ENCODE measurements around the gene ALKBH7. TPM values are rescaled to one million over a fixed set of nuclear protein-coding genes. Genes with fewer than 3 reads are reported as not detected.
"Not testable (repeated sequence)": the region's sequence is repeated elsewhere in the genome, so short reads cannot be mapped to it uniquely, and the experiment has no call there.

Gene ALKBH7
- total RNA-seq, 1 donor from 2014 or later: 45.7 TPM

DNA sequence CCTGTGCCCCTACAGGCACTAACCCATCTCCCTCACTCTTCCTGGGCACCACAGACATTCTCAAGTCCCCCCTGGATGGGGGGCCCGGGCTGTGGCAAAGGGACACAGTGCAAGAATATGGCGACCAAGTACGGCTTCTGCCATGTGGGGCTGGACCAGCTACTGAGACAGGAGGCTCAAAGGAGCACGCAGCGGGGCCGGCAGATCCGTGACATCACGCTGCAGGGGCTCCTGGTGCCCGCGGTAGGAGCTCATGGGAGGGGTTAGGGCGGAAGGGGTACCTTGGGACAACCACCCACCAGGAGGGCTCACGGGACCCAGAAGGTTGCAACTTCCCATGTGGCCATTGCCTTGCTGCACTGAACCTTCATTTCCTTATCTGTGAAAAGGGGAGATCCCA is 23.7 kb downstream of the ALKBH7 start:
- DNase-seq (ENCODE audit: low spot score): no peak

DNA sequence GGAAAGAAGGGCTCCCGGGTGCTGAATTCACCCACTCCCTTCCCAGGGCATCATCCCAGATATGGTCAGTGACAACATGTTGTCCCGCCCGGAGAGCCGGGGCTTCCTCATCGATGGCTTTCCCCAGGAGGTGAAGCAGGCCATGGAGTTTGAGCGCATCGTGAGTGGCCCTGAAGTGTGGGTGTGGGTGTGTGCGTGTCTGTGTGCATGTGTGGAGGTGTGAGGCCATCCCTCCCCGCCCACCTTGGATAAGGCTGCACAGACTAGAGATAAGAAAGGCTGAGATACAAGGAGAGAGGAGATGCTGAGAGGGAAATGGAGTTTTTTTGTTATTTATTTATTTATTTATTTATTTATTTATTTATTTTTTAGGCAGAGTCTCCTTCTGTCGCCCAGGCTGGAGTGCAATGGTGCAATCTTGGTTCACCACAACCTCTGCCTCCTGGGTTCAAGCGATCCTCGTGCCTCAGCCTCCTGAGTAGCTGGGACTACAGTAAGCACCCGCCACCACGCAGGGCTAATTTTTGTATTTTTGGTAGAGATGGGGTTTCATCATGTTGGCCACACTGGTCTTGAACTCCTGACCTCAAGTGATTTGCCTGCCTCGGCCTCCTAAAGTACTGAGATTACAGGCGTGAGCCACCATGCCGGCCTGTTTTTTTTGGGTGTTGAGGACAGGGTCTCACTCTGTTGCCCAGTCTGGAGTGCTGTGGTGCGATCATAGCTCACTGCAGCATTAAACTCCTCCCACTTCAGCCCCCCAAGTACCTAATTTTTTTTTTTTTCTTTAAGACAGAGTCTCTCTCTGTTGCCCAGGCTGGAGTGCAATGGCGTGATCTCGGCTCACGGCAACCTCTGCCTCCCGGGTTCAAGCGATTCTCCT is 27.7 kb downstream of the ALKBH7 start:
- not testable (repeated sequence) for DNase-seq (ENCODE audit: low spot score)

DNA sequence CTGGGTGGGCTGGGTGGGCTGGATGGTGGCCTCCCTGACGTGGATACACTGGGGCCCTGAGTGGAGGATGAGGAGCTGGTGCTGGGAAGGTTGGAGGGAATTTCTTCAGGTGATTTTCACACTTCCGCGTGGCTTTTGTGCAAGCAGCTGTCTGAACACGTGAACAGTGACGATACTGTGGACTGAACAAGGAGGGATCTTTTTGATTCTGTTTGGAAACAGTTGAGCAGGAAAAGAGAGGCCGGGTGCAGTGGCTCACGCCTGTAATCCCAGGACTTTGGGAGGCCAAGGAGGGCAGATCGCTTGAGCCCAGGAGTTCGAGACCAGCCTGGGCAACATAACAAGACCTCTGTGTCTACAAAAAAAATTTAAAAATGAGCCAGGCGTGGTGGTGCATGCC is 29.5 kb downstream of the ALKBH7 start:
- DNase-seq (ENCODE audit: low spot score): no peak

DNA sequence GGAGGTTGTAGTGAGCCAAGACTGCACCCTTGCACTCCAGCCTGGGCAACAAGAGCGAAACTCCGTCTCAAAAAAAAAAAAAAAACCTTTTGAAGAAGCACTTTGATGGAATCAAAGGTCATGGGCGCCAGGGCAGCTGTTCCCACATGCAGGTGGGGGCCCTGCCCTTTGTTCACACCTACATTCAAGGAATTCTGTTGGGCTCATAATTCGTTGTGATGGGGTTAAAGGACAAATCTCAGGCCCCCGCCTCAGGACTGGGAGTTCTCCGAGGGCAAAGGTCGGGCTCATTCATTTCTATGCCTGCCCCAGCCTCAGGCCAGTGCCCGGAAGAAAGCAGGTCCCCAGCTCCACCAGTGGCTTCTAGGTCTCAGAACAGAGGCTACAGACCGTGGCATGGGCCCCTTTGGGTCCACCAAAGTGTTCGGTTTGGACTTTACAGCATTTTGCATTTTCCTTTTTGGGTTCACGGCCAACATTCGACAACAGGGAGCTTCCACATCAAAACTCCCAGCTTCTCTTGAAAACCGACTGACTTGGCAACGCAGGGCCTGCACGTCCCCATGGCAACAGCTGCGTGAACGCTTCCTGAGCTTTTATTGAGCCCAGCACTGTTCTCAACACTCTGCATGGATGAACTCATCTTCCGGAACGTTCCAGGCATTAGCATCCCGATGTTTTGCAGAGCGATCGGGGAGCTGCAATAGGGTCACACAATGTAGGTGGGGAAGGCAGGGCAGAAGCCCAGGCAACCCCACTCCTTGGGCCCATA is 30.4 kb downstream of the ALKBH7 start:
- no peak for DNase-seq (ENCODE audit: low spot score)

DNA sequence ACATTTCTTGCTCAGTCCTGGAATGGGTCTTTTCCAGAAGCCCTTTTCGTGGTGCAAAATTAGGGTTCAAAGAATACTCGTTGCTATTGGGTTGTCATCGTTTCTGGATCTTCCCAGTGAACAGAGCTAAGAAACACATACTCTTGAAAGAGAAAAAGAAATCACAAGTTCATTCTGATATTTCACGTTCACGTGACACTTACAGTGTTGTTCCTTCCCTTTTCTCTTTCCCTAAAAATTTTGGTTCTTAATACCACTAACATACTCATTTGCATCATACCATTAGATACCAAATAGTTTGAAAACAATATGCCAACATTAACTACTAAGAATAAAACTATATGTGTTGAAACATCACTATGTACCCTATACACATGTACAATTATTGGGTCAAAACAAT is 33.8 kb downstream of the ALKBH7 start:
- no peak for DNase-seq (ENCODE audit: low spot score)

DNA sequence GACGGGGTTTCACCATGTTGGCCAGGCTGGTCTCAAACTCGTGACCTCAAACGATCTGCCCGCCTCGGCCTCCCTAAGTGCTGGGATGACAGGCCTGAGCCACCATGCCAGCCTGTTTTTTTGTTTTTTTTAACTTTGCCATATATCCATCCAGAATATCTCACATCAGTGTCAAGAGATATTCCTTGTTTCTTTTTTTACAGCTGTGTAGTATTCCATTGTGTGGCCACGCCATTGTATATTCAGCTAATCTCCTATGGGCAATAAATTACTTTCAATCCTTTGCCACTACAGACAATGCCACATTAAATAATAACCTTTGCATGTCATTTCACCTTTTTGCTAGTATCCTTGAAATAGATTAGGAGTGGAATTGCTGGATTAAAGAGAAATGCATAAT is 36.8 kb downstream of the ALKBH7 start:
- DNase-seq (ENCODE audit: low spot score): no peak

GRCh38 chr19:6412061-6412446 is 39.5 kb downstream of the ALKBH7 start:
- DNase-seq (ENCODE audit: low spot score): no peak

- no peak for DNase-seq (ENCODE audit: low spot score)
Measured at GRCh38 chr19:6412447-6413091, 40.0 kb downstream of the ALKBH7 start.

GRCh38 chr19:6413291-6413690 is 40.7 kb downstream of the ALKBH7 start:
- no peak for DNase-seq (ENCODE audit: low spot score)

DNA sequence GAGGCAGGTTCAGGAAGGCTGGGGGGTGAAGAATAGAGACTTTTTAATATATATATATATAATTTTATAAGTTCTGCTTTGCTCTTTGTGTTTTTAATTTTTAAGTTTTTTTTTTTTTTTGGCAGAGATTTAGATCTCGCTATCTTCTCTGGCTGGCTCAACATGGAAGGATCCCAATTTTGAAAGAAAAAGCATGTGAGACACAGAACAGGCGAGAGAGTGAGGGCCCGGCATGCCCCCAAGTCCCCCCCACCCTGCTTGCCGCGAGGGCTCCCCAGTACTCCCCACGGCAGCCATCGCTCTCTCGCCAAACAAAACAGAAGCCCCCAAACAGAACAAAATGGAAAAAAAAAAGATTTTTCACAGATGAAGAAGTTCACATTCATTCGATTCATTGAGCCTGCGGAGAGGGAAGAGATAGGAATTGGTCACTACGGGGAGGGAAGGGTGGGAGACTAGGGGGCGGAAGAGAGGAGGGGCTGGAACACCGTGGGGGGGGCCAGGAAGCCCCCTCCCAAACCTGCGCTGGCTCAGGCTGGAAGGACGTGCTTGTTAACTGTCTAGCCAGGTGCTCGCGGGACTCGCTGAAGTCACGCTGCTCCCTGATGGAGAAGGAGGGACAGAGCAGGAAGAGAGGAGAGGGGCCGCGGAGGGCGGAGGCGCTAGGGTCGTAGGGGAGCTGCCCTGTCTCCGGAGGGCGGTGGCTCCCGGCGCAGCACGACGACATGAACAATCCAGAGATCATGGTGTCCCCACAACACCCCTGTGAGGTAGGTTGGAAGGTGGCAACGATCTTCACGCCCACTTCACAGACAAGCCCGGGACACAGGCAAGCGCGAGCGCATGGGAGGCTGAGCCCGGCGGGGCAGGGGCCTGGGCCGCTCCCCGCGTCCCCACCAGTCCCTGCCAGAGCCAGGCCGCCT is 41.4 kb downstream of the ALKBH7 start:
- DNase-seq (ENCODE audit: low spot score): no peak

DNA sequence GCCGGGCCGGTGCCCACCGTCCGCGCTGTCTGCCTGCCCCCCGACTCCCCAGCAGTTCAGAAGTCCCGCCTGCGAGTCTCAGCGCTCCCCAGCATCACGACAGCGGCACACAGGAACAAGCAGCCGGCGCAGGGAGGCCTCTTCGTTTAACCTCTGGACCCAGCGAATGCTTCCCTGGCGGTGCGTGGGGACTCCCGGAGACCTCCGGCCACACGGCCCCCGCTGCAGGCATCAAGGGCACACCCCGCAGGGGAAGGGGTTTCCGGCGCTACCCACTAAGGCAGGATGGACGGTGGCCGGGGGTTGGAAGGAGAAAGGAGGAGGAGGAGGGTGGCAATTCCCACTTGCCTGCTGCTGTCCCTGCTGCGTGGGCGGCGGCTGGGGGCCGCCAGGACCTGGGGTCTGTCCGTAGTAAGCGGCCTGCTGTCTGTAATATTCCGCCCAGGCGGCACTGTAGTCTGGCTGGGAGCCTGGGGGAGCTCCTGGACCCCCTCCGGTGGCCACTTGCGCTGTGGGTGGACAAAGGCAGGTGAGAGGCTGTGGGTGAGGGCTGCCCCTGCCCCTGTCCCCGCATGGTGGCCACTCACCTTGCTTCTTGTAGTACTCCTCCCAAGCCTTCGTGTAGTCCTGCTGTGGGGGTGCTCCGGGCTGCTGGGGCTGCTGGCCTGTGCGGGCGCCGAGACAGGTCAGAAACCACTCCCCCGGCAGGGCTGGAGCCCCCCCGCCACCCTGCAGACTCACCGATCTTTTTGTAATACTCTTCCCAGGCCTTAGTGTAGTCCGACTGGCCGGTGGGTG is 42.4 kb downstream of the ALKBH7 start:
- no peak for DNase-seq (ENCODE audit: low spot score)

GRCh38 chr19:6415591-6416190 is 43.1 kb downstream of the ALKBH7 start:
- no peak for DNase-seq (ENCODE audit: low spot score)

DNA sequence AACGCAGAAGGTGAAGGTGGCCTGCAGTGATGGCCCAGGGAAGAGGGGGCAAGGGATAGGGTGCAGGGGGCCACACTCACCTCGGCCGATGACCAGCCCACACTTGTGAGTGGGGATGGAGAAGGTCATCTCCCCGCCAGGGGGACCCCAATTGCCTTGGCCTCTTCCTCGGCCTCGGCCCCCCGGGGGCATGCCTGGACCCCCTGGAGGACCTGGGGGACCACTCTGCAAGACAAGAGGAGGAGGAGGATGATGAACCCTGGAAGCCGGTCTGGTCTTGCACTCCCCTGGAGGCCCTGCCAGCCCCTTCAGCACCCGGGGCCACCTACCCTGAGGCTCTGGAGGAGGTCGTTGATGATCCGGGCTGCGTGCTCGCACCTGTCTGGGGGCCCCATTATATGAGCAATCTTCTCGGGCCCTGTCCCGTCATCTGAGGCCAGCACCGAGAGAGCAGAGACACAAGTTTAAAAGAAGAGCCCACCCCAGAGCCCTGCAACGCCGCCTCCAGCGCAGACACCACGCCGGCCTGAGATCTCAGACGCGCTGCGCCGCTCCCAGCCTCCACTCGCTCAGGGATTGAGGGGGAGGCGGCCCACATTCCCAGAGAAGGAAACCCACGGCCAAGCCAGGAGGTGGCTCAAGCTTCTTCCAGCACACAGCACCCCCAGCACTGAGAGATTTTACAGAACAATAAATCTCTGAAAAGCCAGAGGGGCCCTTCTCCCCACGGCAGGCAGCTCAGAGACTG is 44.2 kb downstream of the ALKBH7 start:
- no peak for DNase-seq (ENCODE audit: low spot score)

DNA sequence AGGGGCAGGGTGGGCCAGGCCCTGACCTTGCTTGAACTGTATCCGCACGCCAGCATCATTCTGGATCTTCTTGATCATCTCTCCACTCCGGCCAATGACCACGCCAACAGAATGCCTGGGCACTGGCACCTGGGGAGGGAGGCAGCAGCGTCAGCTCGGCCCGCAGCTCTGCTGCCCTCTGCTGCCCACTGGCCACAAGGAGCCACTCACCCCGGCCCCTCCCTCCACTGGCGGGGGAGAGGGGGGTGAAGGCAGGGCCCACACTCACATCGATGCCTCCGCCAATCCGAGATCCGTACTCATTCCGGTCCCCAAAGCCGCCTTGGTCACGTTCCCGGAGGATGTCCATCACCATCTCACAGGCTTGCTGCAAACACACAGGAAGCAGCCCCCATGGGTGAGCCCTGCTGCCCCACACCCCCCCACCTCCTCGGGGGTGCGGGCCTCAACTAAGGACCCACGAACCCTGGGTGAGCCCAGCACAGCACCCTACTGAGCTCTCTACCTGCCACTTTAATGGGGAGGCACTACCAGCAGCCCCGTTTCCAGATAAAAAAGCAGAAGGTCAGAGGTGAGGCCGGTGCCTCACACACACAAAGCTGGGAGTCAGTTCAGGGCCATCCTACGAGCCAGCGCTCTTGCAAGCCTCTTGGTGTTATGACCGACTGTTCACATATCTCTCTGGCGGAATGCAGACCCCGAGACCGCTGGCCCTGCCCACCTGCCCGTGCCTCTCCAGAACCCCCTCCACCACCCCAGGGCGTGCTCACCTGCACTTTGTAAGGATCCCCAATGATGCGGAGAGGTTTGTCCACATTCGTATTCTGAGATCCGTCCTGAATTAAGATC is 45.3 kb downstream of the ALKBH7 start:
- no peak for DNase-seq (ENCODE audit: low spot score)

- no peak for DNase-seq (ENCODE audit: low spot score)
Measured at GRCh38 chr19:6418562-6418932, 46.0 kb downstream of the ALKBH7 start.

DNA sequence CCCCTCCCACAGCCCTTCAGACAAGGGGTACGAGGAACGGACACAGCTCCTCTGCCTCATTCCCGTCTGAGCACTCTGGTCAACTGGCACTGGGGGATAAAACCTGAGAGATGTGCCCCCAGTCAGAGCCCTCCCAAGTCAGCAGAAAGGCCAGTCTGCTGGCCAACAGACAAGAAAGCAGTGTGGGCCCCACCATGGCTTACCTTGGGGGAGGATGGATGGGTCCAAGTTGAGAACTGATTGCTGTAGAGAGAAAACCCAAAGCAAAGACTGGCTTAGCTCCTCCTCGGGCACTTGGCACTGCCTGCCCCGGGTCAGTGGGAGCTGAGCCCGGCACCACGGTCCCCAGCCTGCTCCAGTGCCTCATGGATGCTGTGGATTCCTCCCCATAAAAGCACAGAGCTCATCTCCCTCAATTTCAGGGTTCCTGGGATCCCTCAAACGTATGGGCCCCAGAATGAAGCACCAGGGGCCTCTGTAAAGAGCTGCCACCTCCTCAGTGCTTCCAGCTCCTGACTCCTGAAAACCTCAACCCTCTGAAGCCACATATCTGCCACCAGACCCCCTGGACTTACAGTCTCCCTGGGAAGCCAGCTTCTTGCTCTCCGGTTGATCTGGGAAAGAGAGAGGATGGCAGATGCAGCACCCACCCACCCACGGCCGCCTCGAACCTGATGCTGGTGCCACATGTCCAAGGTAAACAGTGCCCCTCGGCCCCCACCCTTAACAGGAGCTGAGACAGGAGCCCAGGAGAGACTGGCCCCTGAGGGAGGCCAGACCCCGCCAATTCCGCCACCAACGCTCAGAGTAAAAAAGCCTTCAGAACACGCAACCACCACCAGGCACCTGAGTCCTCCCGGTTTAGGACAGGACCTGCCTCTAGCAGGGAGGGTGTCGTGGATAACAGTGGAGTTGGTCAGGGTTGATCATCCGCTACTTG is 48.8 kb downstream of the ALKBH7 start:
- DNase-seq (ENCODE audit: low spot score): no peak

Data from mesenteric fat pad (tissue), 1 donor.